ENCODE data around the gene LDHAL6A.

The LDHAL6A gene

DNA sequence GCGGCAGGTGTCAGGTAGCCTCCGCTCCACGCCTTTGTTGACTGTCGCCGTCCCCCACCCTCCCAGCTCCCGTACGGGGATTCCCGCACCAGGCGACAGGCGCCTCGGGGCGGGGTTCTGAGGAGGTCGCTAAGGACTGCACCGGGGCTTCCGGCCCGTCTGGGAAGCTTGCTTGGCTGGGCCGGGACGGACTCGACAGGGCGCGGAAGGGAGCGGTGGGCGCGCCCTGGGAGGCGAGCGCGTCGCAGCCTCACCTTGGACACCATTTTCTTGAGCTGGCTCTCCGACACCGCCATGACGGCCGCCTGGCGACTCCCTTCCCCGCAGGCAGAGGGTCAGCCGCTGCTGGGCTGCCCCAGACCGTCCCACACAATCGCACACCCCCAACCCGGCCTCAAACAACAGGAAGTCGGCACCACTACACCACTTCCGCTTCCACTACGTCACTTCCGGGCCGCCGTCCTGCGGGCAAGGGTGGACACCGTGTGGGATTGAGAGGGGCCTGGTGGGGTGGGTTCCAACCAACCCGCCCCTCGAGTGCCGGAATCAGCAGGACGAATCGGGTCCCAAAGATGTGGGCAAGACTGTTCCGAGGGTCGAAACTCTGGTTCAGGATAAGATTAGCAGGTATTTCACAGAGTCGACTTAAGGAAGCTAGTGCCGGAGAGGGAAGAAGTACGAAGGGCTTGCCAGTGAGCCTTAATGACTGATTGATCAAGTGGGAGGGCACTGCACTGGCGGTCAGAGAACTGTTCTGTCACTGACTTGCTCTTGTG, 71.1 kb downstream of the LDHAL6A start, which contains the start of gene TSG101 (continued):
- TF ChIP-seq ATF2 (tag by site-specific recombination; IDR thresholded peaks at IDR 0.05; ENCODE audit: low read depth) = peak; percentile 85
- no peak for TF ChIP-seq ZNF473 (tag by site-specific recombination; IDR thresholded peaks at IDR 0.05)

DNA sequence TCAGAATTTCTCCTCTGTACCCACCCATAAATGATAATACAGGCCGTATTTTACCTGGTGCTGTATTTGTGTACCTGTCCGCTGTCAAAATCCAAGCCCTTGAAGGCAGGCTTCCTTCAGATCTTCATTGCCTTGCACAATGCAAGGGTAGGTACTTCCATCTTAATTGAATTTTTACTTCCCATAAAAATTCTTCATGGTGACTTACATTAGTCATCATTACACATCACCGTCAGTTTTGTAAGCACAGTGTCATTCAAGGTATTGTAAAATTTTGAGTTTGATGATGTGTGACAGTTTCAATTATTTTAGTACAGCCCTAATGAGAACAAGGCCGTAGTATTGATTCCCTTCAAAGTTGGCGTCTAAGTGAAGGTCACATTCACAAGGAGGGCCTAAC, 71.9 kb downstream of the LDHAL6A start:
- Histone ChIP-seq H3K4me3 (ENCODE audit: low read depth, low read length) (peak overlapping the region; percentile 94), H3K27ac (ENCODE audit: extremely low read depth, low read depth, low read length) (peak overlapping the region; percentile 76), H3K9me3 (ENCODE audit: control insufficient read depth, insufficient read depth, low read depth, low read length) (no peaks in the 10 kb centered on the region), H3K36me3 (ENCODE audit: control insufficient read depth in 2 of 2, insufficient read depth in 1 of 2, low read length in 2 of 2) (peaks cover 3 to 5% of the 10 kb centered on the region in 2 experiments; a peak in 2 of 3 replicates), H3K4me1 (ENCODE audit: control insufficient read depth, insufficient read depth, low read length) (peaks cover 2% of the 10 kb centered on the region; the same call in 1 of the 2 replicates)
- CTCF ChIA-PET = interaction anchor here (0.8 kb wide), 2 partner anchors 13 to 25 kb away, joined by 3 read pairs; no protein-coding TSS in a partner anchor
- TF ChIP-seq IKZF3 (tag by site-specific recombination; IDR thresholded peaks at IDR 0.05) (no peak), PRDM4 (tag by site-specific recombination; IDR thresholded peaks at IDR 0.05) (peak; percentile 38; the same call in 1 of the 2 replicates), ZSCAN5A (tag by site-specific recombination; IDR thresholded peaks at IDR 0.05) (no peak)
- TF ChIP-seq, protein P1, sequence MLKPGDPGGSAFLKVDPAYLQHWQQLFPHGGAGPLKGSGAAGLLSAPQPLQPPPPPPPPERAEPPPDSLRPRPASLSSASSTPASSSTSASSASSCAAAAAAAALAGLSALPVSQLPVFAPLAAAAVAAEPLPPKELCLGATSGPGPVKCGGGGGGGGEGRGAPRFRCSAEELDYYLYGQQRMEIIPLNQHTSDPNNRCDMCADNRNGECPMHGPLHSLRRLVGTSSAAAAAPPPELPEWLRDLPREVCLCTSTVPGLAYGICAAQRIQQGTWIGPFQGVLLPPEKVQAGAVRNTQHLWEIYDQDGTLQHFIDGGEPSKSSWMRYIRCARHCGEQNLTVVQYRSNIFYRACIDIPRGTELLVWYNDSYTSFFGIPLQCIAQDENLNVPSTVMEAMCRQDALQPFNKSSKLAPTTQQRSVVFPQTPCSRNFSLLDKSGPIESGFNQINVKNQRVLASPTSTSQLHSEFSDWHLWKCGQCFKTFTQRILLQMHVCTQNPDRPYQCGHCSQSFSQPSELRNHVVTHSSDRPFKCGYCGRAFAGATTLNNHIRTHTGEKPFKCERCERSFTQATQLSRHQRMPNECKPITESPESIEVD (tag by site-specific recombination; IDR thresholded peaks at IDR 0.05) = peak; percentile 45; the same call in 1 of the 2 replicates
- POLR2A ChIA-PET = interaction anchor here (1.1 to 2.2 kb wide), 8 partner anchors 9 to 284 kb away, joined by 3 to 34 read pairs (median 4); partner anchors contain the start of genes LDHA and SPTY2D1

Measured in HEK293 (cell line).